HTR-8/SVneo (cell line): Measurements from ENCODE around the gene PDE4D.
A peak's percentile ranks its signal among the peaks of the same experiment; 100 is the strongest.
"Not testable (repeated sequence)": the region's sequence is repeated elsewhere in the genome, so short reads cannot be mapped to it uniquely, and the experiment has no call there.

Experiments used
- DNase-seq: peaks from one replicate; pipeline ENCODE4 v3.0.0; 2011; ENCODE audit warnings: low spot score, mixed read lengths; ENCODE audit not compliant: insufficient read length
- FAIRE-seq: peaks from 2 replicates; lab custom pipeline; 2011; peaks lifted over from hg19 to GRCh38; lab: Jason Lieb, UNC

Gene PDE4D

GRCh38 chr5:59061377-59061776 is 832.1 kb downstream of the PDE4D start:
- DNase-seq (no peak), FAIRE-seq (peak; percentile 4)

- DNase-seq (no peak), FAIRE-seq (no peak)
Measured at GRCh38 chr5:59058969-59059687, 834.4 kb downstream of the PDE4D start.

GRCh38 chr5:59058237-59058636 is 835.3 kb downstream of the PDE4D start:
- no peak for FAIRE-seq

GRCh38 chr5:59056599-59056998 is 836.9 kb downstream of the PDE4D start:
- not testable (repeated sequence) for FAIRE-seq, DNase-seq

More at GRCh38 chr5:59058237-59058636, 835.3 kb downstream of the PDE4D start:
- DNase-seq: no peak

GRCh38 chr5:59055745-59056448 is 837.6 kb downstream of the PDE4D start:
- DNase-seq (no peak), FAIRE-seq (no peak)

DNA sequence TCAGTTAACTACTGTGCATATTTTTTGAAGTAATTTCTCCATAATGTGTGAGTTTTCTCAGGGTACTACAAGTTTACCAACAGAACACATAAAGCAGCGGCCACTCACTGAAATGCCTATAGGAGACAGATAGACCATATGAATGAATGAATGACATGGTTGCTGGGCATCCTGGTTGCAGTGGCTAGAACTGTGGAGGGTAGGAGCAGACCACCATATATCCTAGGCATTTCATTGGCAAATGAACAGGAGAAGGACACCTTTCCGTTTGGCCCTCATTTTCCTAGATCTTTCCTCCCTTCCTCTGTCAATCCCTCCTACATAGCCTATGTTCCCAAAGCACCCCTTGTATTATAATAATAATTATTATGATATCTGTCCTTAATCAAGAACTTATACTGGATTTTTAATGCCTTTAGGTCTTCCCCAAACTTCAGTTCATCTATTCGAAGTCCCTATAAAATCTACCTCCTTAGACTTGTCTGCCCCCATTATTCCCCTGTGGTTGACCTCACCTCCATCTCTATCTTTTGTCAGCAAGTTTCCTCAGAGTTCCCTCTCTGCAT is 838.5 kb downstream of the PDE4D start:
- FAIRE-seq: no peak
- DNase-seq: no peak

DNA sequence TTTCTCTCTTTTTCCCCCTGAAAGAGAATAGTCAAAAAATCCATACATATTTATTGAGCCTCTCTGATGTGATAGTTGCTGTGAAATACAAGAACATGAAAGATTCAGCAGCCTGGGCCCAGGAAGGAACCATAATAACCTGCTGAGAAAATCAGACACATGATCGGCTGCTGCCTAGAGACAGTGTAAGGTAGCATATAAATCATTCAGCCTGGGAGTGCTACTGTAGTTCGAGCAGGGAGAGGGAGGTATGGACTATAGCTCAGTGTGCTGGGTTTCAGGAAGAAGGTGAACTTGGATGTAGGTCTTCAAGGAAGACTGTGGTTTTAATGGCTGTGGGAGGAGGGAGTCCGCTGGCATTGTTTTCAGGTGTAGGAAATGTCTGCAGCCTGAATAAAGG is 841.6 kb downstream of the PDE4D start:
- DNase-seq: no peak
- no peak for FAIRE-seq

GRCh38 chr5:59049095-59049494 is 844.4 kb downstream of the PDE4D start:
- no peak for DNase-seq
- no peak for FAIRE-seq

- no peak for DNase-seq
Measured at GRCh38 chr5:59042201-59043055, 851.1 kb downstream of the PDE4D start.

DNA sequence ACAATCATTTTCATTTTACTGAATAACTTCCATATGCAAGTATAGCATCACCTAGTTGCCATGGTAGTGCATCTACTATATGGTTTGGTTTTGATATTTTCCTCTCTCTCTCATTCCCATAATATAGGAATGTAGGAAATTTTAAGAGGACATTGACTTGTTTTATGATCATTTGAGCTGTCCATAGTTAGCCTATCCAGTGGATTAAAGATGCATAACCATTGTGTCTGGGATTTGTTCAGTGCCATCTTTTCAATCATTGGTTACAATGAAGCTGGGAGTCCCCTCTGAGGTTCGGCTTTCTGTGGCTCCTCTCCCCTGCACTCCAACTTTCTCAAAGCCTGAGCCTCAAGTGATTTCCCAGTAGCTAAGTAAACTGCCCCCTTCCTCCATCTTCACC is 852.2 kb downstream of the PDE4D start:
- no peak for FAIRE-seq
- no peak for DNase-seq

More at GRCh38 chr5:59042201-59043055, 851.1 kb downstream of the PDE4D start:
- FAIRE-seq: no peak

- DNase-seq (no peak), FAIRE-seq (no peak)
Measured at GRCh38 chr5:59040804-59041201, 852.7 kb downstream of the PDE4D start.

GRCh38 chr5:59040024-59040803 is 853.3 kb downstream of the PDE4D start:
- DNase-seq: no peak
- FAIRE-seq: no peak

DNA sequence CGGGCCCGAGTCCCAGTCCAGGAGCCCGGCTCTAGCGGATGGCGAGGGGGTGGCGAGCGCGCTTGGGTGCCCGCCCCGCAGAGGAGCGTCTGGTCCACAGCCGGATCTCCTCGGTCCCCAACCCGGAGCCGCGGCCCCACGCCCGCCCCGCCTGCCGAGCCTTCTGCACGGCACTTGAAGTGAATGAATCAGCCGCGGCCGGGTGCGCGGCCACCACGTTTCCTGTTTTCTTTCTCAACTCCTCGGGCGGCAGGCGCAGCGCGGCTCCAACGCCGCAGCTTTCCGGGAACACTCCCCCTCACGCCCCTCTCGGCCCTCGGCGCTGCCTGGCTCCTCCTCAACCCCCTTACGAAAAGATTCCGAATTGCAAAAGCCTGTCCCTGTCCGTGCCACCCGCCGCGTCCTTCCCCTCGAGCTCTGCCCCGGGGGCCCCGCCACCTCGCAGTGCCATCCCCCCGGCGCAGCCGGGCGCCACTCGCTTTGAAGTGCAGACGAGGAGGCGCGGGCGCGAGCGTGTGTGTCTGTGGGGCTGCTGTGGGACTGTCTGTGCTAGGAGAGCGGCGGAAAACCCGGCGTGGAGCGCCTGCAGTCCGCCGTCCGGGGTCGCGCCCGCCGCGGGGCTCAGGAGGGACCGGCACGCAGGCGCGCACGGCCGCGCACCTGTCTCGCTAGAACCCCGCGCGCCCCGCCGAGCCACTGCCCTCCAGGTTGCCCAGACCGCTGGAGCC is 854.1 kb downstream of the PDE4D start:
- DNase-seq: no peak
- FAIRE-seq: no peak

DNA sequence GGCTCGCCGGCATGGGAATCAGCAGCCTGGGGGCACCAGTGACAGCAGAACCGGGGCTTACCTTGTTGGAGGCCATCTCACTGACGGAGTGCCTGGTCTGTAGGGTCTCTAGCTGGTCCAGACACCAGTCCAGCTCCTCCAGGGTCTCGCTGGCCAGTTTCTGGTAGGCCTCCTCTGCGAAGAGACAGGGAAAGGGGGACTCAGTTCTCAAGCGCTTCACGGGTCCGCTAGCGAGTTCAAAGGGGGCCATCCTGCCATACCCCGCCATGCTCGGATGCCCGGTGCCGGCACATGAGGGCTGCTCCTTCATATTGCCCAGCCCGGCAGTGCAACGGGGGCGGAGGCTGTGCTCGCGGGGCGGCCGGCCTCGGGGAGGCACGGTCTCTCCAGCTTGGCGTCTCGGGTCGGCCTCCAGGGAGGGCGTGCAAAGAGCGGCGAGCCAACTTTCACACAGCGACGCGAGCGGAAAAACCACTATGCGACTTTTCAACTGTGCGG is 854.7 kb downstream of the PDE4D start:
- DNase-seq (no peak), FAIRE-seq (no peak)

DNA sequence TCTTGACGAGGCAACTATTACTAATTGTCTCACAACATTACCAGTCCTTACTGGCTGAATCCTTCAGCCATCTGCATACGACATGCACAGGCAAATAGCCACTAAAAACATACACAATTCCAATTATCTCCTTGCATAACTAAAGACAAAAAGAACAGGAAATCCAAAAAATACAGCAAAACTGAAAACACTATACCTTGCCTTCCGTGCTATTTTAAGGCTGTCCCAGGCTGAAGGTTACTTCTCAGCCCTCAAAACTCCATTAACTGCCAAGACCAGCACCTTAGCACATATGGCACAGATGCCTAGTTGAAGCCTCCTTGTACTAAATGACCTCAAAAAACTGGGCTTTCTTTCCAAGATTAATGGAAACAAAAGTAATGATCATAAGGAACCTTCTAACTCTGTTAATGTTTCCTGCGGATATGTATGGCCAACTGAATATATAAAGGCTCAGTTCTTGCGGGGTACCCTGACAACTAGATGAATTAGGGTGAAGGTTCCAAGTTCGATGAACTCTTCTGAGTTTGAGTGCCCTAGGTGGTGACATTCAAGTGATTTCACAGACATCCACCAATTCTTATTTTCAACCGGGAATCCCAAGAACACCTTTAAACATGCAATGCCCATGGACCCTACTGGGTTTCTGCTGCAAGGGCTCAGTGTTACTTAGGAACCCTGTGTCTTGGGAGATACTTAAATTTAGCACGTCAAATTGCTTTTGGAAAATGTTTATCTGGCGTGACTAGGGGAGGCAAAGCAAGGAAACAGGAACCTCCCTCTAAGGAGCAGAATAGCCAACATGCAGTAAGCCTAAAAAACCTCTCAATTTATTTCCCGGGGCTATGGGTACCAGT is 855.4 kb downstream of the PDE4D start:
- DNase-seq: no peak
- no peak for FAIRE-seq

DNA sequence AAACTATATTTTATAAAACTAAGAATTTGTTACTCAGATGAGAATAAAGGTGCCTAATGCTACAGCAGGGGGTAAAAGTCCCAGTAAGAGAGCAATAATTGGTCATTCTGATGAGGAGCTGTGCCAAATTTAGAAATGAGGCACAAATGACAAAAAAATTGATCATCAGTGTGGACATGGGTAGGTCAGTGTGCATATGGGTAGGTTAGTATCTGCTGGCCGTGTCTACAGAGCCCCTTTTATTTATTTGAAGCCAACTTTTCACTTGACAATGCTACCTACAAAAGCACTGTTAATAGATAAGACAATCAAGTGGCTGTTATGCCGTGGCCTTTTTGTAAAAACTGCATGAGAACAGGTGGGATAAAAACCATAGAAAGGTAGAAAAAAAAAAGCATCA is 856.1 kb downstream of the PDE4D start:
- FAIRE-seq (no peak), DNase-seq (no peak)

DNA sequence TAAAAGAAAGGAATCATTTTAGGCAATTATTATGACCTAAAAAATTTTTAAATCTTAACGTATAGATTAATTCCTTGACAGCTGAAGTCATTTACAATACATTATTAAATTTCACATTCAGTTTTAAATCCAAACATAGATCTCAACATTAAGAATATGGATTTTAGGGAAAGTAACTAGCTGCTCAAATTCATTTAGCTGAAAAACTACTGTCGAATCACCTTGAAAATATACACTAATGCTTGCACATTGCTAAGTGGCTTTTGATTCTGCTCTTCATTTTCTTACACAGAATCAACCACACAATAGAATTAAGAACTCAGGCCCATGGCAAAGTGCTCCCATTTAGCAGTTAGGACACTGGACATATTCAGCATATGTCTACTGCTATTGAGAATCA is 856.5 kb downstream of the PDE4D start:
- no peak for DNase-seq
- FAIRE-seq: no peak
